ENCODE results near the gene GLT1D1. TPM values are rescaled to one million over a fixed set of nuclear protein-coding genes. Genes with fewer than 3 reads are reported as not detected.

The GLT1D1 gene
- total RNA-seq, 4 donors from 2014 or later, result 1.0 to 4.9 (median 3.0) TPM

GRCh38 chr12:128820253-128820652 lies 33.0 kb upstream of the GLT1D1 start:
- Histone ChIP-seq H3K27ac (peak overlapping the region; percentile 86 to 98 (median 96)), H3K4me1 (peaks cover 81 to 84% of the 10 kb centered on the region in 2 donors), H3K4me3 (peak overlapping the region in 2 of 4 donors; percentile 5 to 10), H3K27me3 (no peaks in the 10 kb centered on the region), H3K36me3 (no peaks in the 10 kb centered on the region), H3K9me3 (no peaks in the 10 kb centered on the region)
- in situ Hi-C loops (cut with MboI; ENCODE audit: low sequenced_read_pairs in 4 of 4) (no loop called here), intact Hi-C loops (cut with DNase I; ENCODE audit: low total_unique reads) (loop anchor here (5.0 kb wide), 1 partner anchor 33 kb away; no protein-coding TSS in a partner anchor)
- no peak for ATAC-seq
- DNase-seq, result no peak
- no peak for TF ChIP-seq CTCF (IDR thresholded peaks at IDR 0.05 in 4 of 5, conservative IDR thresholded peaks at IDR 0.05 in 1 of 5)
- TF ChIP-seq POLR2A (IDR thresholded peaks at IDR 0.05), result no peak

DNA sequence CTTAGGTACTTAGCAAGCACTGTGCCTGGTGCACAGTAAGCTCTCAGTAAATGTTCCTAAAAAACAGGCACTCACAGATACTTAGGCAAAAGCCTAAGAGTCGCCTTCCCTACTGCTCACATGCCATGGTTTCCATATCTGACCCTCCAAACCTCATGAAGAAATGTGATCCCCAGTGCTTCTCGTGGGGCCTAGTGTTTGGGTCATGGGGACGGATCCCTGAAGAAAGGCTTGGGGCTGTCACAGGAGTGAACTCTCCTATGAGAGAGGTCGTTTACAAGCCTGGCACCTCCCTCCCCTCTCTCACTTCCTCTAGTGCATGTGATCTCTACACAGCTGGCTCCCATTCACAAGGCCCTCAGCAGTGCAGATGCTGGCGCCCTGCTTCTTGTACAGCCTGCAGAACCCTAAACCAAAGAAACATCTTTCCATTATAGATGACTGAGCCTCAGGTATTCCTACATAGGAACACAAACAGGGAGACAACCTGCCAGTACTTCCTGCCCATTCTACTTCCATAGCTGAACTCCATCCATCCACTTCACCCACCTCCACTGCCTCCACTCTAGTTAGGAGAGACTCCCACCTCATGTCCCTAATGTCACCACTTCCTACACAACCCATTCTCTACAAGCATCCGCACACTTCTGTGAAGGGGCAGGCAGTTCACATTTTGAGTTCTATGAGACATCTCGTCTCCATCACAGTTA lies 32.4 kb upstream of the GLT1D1 start:
- Histone ChIP-seq H3K9me3 (no peaks in the 10 kb centered on the region), H3K27ac (peak overlapping the region; percentile 86 to 98 (median 96)), H3K27me3 (no peaks in the 10 kb centered on the region), H3K4me3 (peak overlapping the region in 1 of 4 donors; percentile 6), H3K4me1 (peaks cover 77 to 84% of the 10 kb centered on the region in 2 donors), H3K36me3 (no peaks in the 10 kb centered on the region)
- intact Hi-C loops (cut with DNase I; ENCODE audit: low total_unique reads), result loop anchor here (1.0 to 5.0 kb wide), 2 partner anchors 24 to 34 kb away; no protein-coding TSS in a partner anchor
- in situ Hi-C loops (cut with MboI; ENCODE audit: low sequenced_read_pairs in 4 of 4), result no loop called here
- TF ChIP-seq POLR2A (IDR thresholded peaks at IDR 0.05) (peak; percentile 76 to 78), CTCF (IDR thresholded peaks at IDR 0.05 in 4 of 5, conservative IDR thresholded peaks at IDR 0.05 in 1 of 5) (no peak)
- ATAC-seq (peak; percentile 23 to 24), DNase-seq (peak; percentile 77 to 88)

- intact Hi-C loops (cut with DNase I; ENCODE audit: low total_unique reads), result loop anchor here (5.0 kb wide), 1 partner anchor 36 kb away; no protein-coding TSS in a partner anchor
- in situ Hi-C loops (cut with MboI; ENCODE audit: low sequenced_read_pairs in 4 of 4), result no loop called here
- Histone ChIP-seq H3K27ac (peak overlapping the region; percentile 86 to 98 (median 96)), H3K4me3 (peak overlapping the region; percentile 71 to 93 (median 86)), H3K9me3 (no peaks in the 10 kb centered on the region), H3K36me3 (no peaks in the 10 kb centered on the region), H3K27me3 (no peaks in the 10 kb centered on the region), H3K4me1 (peaks cover 56 to 60% of the 10 kb centered on the region in 2 donors)
- TF ChIP-seq CTCF (IDR thresholded peaks at IDR 0.05 in 4 of 5, conservative IDR thresholded peaks at IDR 0.05 in 1 of 5) (no peak), POLR2A (IDR thresholded peaks at IDR 0.05) (no peak)
- ATAC-seq (peak; percentile 7 to 26), DNase-seq (peak in 1 of 2 donors; percentile 51)
Measured at GRCh38 chr12:128823216-128823915, 29.9 kb upstream of the GLT1D1 start.

DNA sequence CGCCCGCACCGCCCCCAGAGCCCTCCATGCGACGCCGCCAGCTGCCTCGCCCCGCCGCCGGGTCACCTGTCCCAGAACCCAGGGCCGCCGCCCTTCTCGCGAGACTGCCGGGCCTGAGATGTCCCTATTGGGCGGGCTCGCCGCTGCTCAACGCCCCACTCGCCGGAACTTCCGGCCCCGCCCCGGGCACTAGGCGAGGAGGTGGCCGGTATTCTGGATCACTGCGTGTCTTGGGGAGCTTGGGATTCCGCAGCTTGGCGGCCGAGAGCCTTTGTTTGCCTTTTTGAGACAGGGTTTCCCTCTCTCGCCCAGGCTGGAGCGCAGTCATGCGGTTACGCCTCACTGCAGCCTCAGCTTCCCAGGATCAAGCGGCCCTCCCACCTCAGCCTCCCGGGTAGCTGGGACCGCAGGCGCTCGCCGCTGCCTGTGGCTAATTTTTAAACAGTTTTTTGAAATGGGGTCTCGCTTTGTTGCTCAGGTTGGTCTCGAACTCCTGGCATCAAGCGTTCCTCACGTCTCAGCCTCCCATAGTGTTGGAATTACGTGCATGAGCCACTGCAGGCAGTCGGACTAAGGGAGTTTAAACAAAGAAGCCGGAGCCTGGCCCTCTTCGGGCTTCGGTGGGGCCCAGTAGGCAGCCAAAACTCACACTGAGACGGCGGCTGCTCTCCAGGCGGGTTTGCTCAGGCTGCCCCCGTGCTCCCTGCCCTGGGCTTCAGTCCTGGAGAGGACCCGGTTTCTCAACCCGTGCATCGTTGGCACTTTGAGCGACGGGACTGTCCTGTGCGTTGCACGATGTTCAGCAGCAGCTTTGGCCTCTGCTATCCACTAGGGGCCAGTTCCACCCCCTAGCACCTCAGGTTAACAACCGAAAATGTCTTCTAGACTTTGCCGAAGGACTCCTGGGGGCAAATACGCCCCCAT lies 29.1 kb upstream of the GLT1D1 start, which contains the start of gene SLC15A4:
Gene SLC15A4 (minus strand): TSS at position 43 of the 924 bp plus-strand sequence. CDS start 15 bp downstream, at position 28.
- H3K36me3 ChIP-seq, result no peaks in the 10 kb centered on the region
- in situ Hi-C loops (cut with MboI; ENCODE audit: low sequenced_read_pairs in 4 of 4) (no loop called here), intact Hi-C loops (cut with DNase I; ENCODE audit: low total_unique reads) (loop anchor here (5.0 kb wide), 1 partner anchor 37 kb away; no protein-coding TSS in a partner anchor)
- TF ChIP-seq CTCF (IDR thresholded peaks at IDR 0.05 in 4 of 5, conservative IDR thresholded peaks at IDR 0.05 in 1 of 5) (peak in 4 of 5 experiments; percentile 20 to 34 (median 29)), POLR2A (IDR thresholded peaks at IDR 0.05) (peak; percentile 97 to 99)
- H3K9me3 ChIP-seq, result no peaks in the 10 kb centered on the region
- no peaks in the 10 kb centered on the region for H3K27me3 ChIP-seq
- ATAC-seq (peak; percentile 69 to 72), DNase-seq (peak; percentile 96 to 97)
- H3K4me1 ChIP-seq, result peaks cover 48 to 53% of the 10 kb centered on the region in 2 donors
- H3K4me3 ChIP-seq, result peak within 1 kb of the TSS; percentile 85 to 93 (median 86)
- peak within 1 kb of the TSS; percentile 86 to 98 (median 96) for H3K27ac ChIP-seq

Measured in gastrocnemius medialis (tissue), 4 donors.